ENCODE results near the gene PASK. TPM values are rescaled to one million over a fixed set of nuclear protein-coding genes. Genes with fewer than 3 reads are reported as not detected.

Gene PASK
- total and polyA plus RNA-seq, 7 donors = 1.4 to 16.4 (median 4.4) TPM

DNA sequence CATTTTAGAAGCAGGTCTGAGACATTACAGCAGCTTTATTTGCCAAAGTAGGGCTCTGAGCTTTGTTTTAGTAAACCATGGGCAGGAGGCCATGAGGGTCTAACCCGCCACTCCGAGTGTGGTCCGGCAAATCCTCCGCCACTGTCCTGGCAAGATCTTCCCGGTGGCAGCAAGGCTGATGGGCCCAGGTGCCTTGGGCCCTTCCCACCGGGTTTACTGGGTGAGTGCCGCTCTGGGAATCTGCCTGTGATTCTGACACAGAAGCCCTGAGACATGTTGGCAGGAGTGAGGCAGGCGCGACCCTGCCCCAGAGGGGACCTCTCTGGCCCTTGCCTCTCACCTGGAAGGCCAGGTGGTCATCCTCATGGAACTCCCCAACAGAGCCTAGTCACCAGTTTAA, 77.1 kb downstream of the PASK start:
- Histone ChIP-seq H3K27me3 (peaks cover 0 to 29% (median 18%) of the 10 kb centered on the region in 3 donors), H3K4me3 (no peak overlapping the region), H3K27ac (no peak overlapping the region), H3K9me3 (no peaks in the 10 kb centered on the region), H3K4me1 (no peaks in the 10 kb centered on the region), H3K36me3 (peaks cover 4 to 18% (median 11%) of the 10 kb centered on the region in 4 donors)
- TF ChIP-seq POLR2A (IDR thresholded peaks at IDR 0.05) = no peak
- TF ChIP-seq, protein P1, sequence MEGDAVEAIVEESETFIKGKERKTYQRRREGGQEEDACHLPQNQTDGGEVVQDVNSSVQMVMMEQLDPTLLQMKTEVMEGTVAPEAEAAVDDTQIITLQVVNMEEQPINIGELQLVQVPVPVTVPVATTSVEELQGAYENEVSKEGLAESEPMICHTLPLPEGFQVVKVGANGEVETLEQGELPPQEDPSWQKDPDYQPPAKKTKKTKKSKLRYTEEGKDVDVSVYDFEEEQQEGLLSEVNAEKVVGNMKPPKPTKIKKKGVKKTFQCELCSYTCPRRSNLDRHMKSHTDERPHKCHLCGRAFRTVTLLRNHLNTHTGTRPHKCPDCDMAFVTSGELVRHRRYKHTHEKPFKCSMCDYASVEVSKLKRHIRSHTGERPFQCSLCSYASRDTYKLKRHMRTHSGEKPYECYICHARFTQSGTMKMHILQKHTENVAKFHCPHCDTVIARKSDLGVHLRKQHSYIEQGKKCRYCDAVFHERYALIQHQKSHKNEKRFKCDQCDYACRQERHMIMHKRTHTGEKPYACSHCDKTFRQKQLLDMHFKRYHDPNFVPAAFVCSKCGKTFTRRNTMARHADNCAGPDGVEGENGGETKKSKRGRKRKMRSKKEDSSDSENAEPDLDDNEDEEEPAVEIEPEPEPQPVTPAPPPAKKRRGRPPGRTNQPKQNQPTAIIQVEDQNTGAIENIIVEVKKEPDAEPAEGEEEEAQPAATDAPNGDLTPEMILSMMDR (IDR thresholded peaks at IDR 0.05) = no peak
- TF ChIP-seq EP300 (IDR thresholded peaks at IDR 0.05) = no peak
- TF ChIP-seq POLR2AphosphoS5 (IDR thresholded peaks at IDR 0.05) = no peak
- intact Hi-C loops (cut with DNase I) = no loop called here
- 70 to 83% methylated on average over 9 of the region's 9 CpGs for WGBS, 2 donors
- peak; percentile 44 for DNase-seq

DNA sequence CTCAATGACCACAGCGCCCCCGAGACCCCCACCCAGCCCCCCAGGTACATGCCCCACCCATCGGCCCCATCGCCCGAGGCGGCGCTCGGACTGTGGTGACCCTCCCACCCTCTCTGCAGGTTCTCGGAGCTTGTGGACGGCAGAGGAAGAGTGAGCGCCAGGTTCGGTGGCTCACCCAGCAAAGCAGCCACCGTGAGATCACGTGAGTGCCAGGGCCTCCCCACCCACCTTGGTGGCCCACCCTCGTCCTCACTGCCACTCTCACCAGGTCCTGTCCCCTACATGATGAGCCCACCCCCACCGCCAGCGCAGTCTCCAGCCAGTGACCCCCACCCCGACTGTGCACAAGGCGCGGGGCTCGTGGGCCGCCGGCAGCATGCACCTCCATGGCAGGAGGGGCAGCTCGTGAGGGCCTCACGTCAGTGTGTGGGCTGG, 77.6 kb downstream of the PASK start:
- Histone ChIP-seq H3K27ac (no peak overlapping the region), H3K36me3 (peaks cover 4 to 18% (median 11%) of the 10 kb centered on the region in 4 donors), H3K4me3 (no peak overlapping the region), H3K9me3 (no peaks in the 10 kb centered on the region), H3K4me1 (no peaks in the 10 kb centered on the region), H3K27me3 (peaks cover 0 to 29% (median 18%) of the 10 kb centered on the region in 3 donors)
- TF ChIP-seq POLR2A (IDR thresholded peaks at IDR 0.05) (no peak), POLR2AphosphoS5 (IDR thresholded peaks at IDR 0.05) (no peak), EP300 (IDR thresholded peaks at IDR 0.05) (no peak)
- TF ChIP-seq, protein P1 (IDR thresholded peaks at IDR 0.05) = no peak
- WGBS, 2 donors = 81 to 85% methylated on average over 25 of the region's 25 CpGs
- no peak for DNase-seq
- intact Hi-C loops (cut with DNase I) = no loop called here

DNA sequence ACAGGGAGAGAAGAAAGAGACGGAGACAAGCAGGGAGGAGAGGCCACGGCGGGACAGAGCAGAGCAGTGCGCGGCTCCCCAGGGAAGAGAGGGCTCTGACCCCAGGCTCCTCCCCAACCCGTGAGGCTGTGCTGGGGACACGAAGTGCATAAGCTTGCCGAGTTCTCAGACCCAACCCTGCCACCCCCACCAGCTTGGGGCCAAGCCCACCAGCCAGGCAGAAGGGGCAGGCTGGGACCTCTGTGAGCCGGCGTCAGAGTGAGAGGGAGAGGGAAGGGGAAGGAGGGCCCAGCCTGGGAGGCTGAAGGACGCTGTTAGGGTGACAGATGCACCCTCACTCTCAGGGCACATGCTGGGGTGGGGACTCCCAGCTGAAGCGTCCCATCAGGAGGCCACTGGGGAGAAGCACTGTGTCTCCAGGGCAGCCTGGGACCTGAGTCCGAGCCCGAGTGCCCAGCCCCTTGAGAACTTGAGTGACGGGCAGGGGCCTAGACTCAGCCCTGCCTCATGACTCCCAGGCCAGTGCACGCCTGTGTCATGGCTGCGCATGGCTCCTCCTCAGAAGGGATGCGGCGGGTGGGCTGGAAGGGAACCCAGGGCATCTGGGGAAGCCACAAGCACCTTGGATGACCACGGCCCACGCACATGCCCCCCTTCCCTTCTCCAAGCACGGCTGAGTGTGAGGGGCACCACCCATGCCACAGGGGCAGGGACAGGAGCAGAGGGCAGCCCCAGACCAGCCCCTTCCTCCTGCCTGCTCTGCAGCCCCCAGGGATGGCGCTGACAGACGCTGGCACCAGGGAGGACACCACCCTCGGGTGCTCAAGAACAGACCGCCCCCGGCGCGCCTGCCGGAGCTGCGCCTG, 78.2 kb downstream of the PASK start:
- TF ChIP-seq POLR2AphosphoS5 (IDR thresholded peaks at IDR 0.05) = no peak
- TF ChIP-seq, protein P1 (IDR thresholded peaks at IDR 0.05) = no peak
- no peak for TF ChIP-seq POLR2A (IDR thresholded peaks at IDR 0.05)
- TF ChIP-seq EP300 (IDR thresholded peaks at IDR 0.05) = no peak
- intact Hi-C loops (cut with DNase I) = no loop called here
- Histone ChIP-seq H3K9me3 (no peaks in the 10 kb centered on the region), H3K36me3 (peaks cover 4 to 15% (median 10%) of the 10 kb centered on the region in 4 donors), H3K4me3 (no peak overlapping the region), H3K27me3 (peaks cover 0 to 29% (median 18%) of the 10 kb centered on the region in 3 donors), H3K27ac (no peak overlapping the region), H3K4me1 (no peaks in the 10 kb centered on the region)
- 83% methylated on average over 31 of the region's 31 CpGs for WGBS, 2 donors
- DNase-seq = peak; percentile 56

DNA sequence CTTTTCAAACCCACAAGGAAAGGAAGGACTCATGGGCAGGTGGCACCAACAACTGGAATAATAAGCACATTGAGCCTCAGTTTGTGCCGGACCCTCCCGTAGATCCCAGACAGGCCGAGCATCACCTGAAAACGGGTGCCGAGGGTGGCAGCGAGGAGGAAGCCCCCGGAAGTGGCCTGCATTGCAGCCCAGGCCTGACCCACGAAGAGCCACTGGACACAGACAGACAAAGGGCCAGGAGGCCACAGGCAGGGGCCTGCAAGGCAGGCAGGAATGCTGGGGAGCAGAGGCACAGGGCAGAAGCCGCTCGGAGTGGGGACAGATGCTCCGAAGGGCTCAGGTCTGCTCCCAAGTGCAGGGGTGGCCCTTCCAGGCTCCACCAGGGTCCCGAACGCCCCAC, 78.9 kb downstream of the PASK start:
- H3K4me1 ChIP-seq = no peaks in the 10 kb centered on the region
- no peak for TF ChIP-seq POLR2A (IDR thresholded peaks at IDR 0.05)
- no peak for TF ChIP-seq POLR2AphosphoS5 (IDR thresholded peaks at IDR 0.05)
- no peak for TF ChIP-seq EP300 (IDR thresholded peaks at IDR 0.05)
- TF ChIP-seq, protein P1 (IDR thresholded peaks at IDR 0.05) = no peak
- no peak overlapping the region for H3K27ac ChIP-seq
- no peaks in the 10 kb centered on the region for H3K9me3 ChIP-seq
- intact Hi-C loops (cut with DNase I) = no loop called here
- peaks cover 0 to 33% (median 18%) of the 10 kb centered on the region in 3 donors for H3K27me3 ChIP-seq
- H3K4me3 ChIP-seq = no peak overlapping the region
- peak; percentile 52 for DNase-seq
- H3K36me3 ChIP-seq = peaks cover 4 to 9% (median 8%) of the 10 kb centered on the region in 4 donors
- WGBS, 2 donors = 87 to 93% methylated on average over 13 of the region's 13 CpGs

Data from sigmoid colon (tissue), 7 donors.